ENCODE measurements around the gene PPM1H.

The PPM1H gene

GRCh38 chr12:62866451-62867082 lies 68.4 kb downstream of the PPM1H start:
- no peak for DNase-seq

GRCh38 chr12:62865937-62866336 lies 69.0 kb downstream of the PPM1H start:
- DNase-seq = no peak

GRCh38 chr12:62865065-62865464 lies 69.9 kb downstream of the PPM1H start:
- DNase-seq = no peak

GRCh38 chr12:62862259-62862881 lies 72.6 kb downstream of the PPM1H start:
- DNase-seq = no peak

GRCh38 chr12:62861586-62861985 lies 73.4 kb downstream of the PPM1H start:
- no peak for DNase-seq

- no peak for DNase-seq
Measured at GRCh38 chr12:62860501-62861411, 74.2 kb downstream of the PPM1H start.

- no peak for DNase-seq
Measured at GRCh38 chr12:62860020-62860419, 74.9 kb downstream of the PPM1H start.

- no peak for DNase-seq
Measured at GRCh38 chr12:62859321-62859737, 75.6 kb downstream of the PPM1H start.

- DNase-seq = no peak
Measured at GRCh38 chr12:62856454-62856853, 78.5 kb downstream of the PPM1H start.

- DNase-seq = no peak
Measured at GRCh38 chr12:62854024-62854423, 80.9 kb downstream of the PPM1H start.

GRCh38 chr12:62849398-62849797 lies 85.6 kb downstream of the PPM1H start:
- DNase-seq = no peak

GRCh38 chr12:62848418-62848817 lies 86.5 kb downstream of the PPM1H start:
- DNase-seq = no peak

GRCh38 chr12:62847709-62848108 lies 87.2 kb downstream of the PPM1H start:
- DNase-seq = no peak

- DNase-seq = no peak
Measured at GRCh38 chr12:62846491-62846890, 88.5 kb downstream of the PPM1H start.

- DNase-seq = no peak
Measured at GRCh38 chr12:62844915-62845314, 90.0 kb downstream of the PPM1H start.

GRCh38 chr12:62843716-62844115 lies 91.2 kb downstream of the PPM1H start:
- no peak for DNase-seq

GRCh38 chr12:62841846-62842245 lies 93.1 kb downstream of the PPM1H start:
- DNase-seq = no peak

- no peak for DNase-seq
Measured at GRCh38 chr12:62840806-62841205, 94.1 kb downstream of the PPM1H start.

- no peak for DNase-seq
Measured at GRCh38 chr12:62839869-62840660, 94.9 kb downstream of the PPM1H start.

- no peak for DNase-seq
Measured at GRCh38 chr12:62834971-62835547, 99.9 kb downstream of the PPM1H start.

- DNase-seq = no peak
Measured at GRCh38 chr12:62834406-62834805, 100.5 kb downstream of the PPM1H start.

- no peak for DNase-seq
Measured at GRCh38 chr12:62833634-62834033, 101.3 kb downstream of the PPM1H start.

- no peak for DNase-seq
Measured at GRCh38 chr12:62832558-62832957, 102.4 kb downstream of the PPM1H start.

Measured in CD4-positive, alpha-beta T cell treated with Interleukin-1 beta for 1 hour (primary cell).